HepG2 (cell line): ENCODE results near the gene SECTM1. TPM values are rescaled to one million over a fixed set of nuclear protein-coding genes. Genes with fewer than 3 reads are reported as not detected.

Experiments used
- FOXC1 ChIP-seq: sonication (generic); formaldehyde crosslinking; IDR thresholded peaks from 2 replicates; pipeline ENCODE4 v1.8.0; 2022; ENCODE audit warnings: mild to moderate bottlenecking, missing genetic modification reagents, borderline replicate concordance
- HOXA5 ChIP-seq: sonication (generic); formaldehyde crosslinking; IDR thresholded peaks from 2 replicates; pipeline ENCODE4 v1.4.0; 2020; ENCODE audit warnings: missing genetic modification reagents
- JUND ChIP-seq: sonication (generic); formaldehyde crosslinking; IDR thresholded peaks from 2 replicates; pipeline ENCODE4 v1.8.0; 2022; ENCODE audit warnings: mild to moderate bottlenecking, missing genetic modification reagents
- NR1H2 ChIP-seq: sonication (generic); formaldehyde crosslinking; IDR thresholded peaks from 2 replicates; pipeline ENCODE4 v1.8.1; 2022; ENCODE audit warnings: low read depth, missing genetic modification reagents, borderline replicate concordance
- RNF2 ChIP-seq: fragments of 450-650 bp; conservative IDR thresholded peaks from 2 replicates; pipeline ENCODE4 v1.6.1; 2016; ENCODE audit warnings: low read depth
- SRSF1 ChIP-seq: fragments of 200-400 bp; formaldehyde crosslinking; optimal IDR thresholded peaks from 2 replicates; pipeline ENCODE3; 2017; ENCODE audit warnings: mild to moderate bottlenecking, low read depth, low read length, moderate library complexity
- TBX3 ChIP-seq: fragments of 450-650 bp; IDR thresholded peaks from 2 replicates; pipeline ENCODE4 v1.6.1; 2017; ENCODE audit warnings: antibody characterized with exemption, mild to moderate bottlenecking, inconsistent platforms, borderline replicate concordance
- TMF1 ChIP-seq: sonication (generic); formaldehyde crosslinking; IDR thresholded peaks from 2 replicates; pipeline ENCODE4 v1.8.1; 2022; ENCODE audit warnings: low read depth, missing genetic modification reagents
- TOPORS ChIP-seq: sonication (generic); formaldehyde crosslinking; IDR thresholded peaks from 2 replicates; pipeline ENCODE4 v1.8.0; 2023; ENCODE audit warnings: mild to moderate bottlenecking, missing genetic modification reagents
- ZBTB42 ChIP-seq: sonication (generic); formaldehyde crosslinking; IDR thresholded peaks from 2 replicates; pipeline ENCODE4 v1.5.0; 2020; ENCODE audit warnings: mild to moderate bottlenecking, missing genetic modification reagents
- ZNF101 ChIP-seq: sonication (generic); formaldehyde crosslinking; IDR thresholded peaks from 2 replicates; pipeline ENCODE4 v1.4.0; 2020; ENCODE audit warnings: mild to moderate bottlenecking, low read depth, missing genetic modification reagents, borderline replicate concordance
- ZNF124 ChIP-seq: sonication (generic); formaldehyde crosslinking; IDR thresholded peaks from 2 replicates; pipeline ENCODE4 v1.4.0; 2020; ENCODE audit warnings: missing genetic modification reagents
- ZNF24 ChIP-seq: fragments of 450-650 bp; IDR thresholded peaks from 2 replicates; pipeline ENCODE4 v1.6.1; 2017; ENCODE audit warnings: antibody characterized with exemption, mild to moderate bottlenecking
- ZNF44 ChIP-seq: sonication (generic); formaldehyde crosslinking; IDR thresholded peaks from 2 replicates; pipeline ENCODE4 v1.5.1; 2020; ENCODE audit warnings: mild to moderate bottlenecking, missing genetic modification reagents
- ZNF562 ChIP-seq: sonication (generic); formaldehyde crosslinking; IDR thresholded peaks from 2 replicates; pipeline ENCODE4 v1.8.0; 2022; ENCODE audit warnings: missing genetic modification reagents, borderline replicate concordance
- ZNF746 ChIP-seq: sonication (generic); formaldehyde crosslinking; IDR thresholded peaks from 2 replicates; pipeline ENCODE4 v1.8.0; 2022; ENCODE audit warnings: mild to moderate bottlenecking, missing genetic modification reagents
- ZZZ3 ChIP-seq: sonication (generic); formaldehyde crosslinking; IDR thresholded peaks from 2 replicates; pipeline ENCODE4 v1.4.0; 2020; ENCODE audit warnings: missing genetic modification reagents, mild to moderate bottlenecking, borderline replicate concordance
- polyA plus RNA-seq, 8 experiments: library from polyadenylated mRNA; depleted of rRNA in 3 of 8; stranded (reverse) in 7 of 8; unstranded in 1 of 8; fragments of >200 nt; fragmentation: Illumina TruSeq in 4 of 8; extraction: Trizol in 4 of 8; gene quantifications; 2 replicates each; pipeline versions ENCODE4 v1.2.1 to v1.2.3, GENCODE V29; 2011 to 2016; ENCODE audit warnings: low read depth in 4 of 8, missing spikeins in 1 of 8, mixed read lengths in 1 of 8; ENCODE audit not compliant: insufficient read depth in 1 of 8
- total RNA-seq, 5 experiments: library from RNA; depleted of rRNA; stranded (reverse); fragments of >200 nt; fragmentation: Illumina TruSeq; extraction: Trizol; gene quantifications; 2 replicates each; pipeline ENCODE4 v1.2.3, GENCODE V29; 2016; ENCODE audit warnings: low read depth in 1 of 5
- TF ChIP-seq, protein P1 (sequence below): sonication (generic); formaldehyde crosslinking; IDR thresholded peaks from 2 replicates; pipeline ENCODE4 v1.4.0; 2020; ENCODE audit warnings: missing genetic modification reagents; ENCODE audit errors: not compliant biosample characterization
- TF ChIP-seq, protein P2 (sequence below): sonication (generic); formaldehyde crosslinking; IDR thresholded peaks from 2 replicates; pipeline ENCODE4 v1.9.0; 2021; ENCODE audit warnings: missing genetic modification reagents, borderline replicate concordance
- TF ChIP-seq, protein P3 (sequence below): IDR thresholded peaks from 2 replicates; pipeline ENCODE4 v1.6.1; 2016
- TF ChIP-seq, protein P4 (sequence below): sonication (generic); formaldehyde crosslinking; IDR thresholded peaks from 2 replicates; pipeline ENCODE4 v1.4.0; 2020; ENCODE audit warnings: missing genetic modification reagents
- TF ChIP-seq, protein P5 (sequence below): sonication (generic); formaldehyde crosslinking; IDR thresholded peaks from 2 replicates; pipeline ENCODE4 v1.5.1; 2020; ENCODE audit warnings: missing genetic modification reagents, mild to moderate bottlenecking, borderline replicate concordance

SECTM1 gene
- total and polyA plus RNA-seq, 2 of the 13 experiments (the other 11 are each of a cell fraction or from before 2014, with no cell fraction given): 3.5 to 5.3 TPM

DNA sequence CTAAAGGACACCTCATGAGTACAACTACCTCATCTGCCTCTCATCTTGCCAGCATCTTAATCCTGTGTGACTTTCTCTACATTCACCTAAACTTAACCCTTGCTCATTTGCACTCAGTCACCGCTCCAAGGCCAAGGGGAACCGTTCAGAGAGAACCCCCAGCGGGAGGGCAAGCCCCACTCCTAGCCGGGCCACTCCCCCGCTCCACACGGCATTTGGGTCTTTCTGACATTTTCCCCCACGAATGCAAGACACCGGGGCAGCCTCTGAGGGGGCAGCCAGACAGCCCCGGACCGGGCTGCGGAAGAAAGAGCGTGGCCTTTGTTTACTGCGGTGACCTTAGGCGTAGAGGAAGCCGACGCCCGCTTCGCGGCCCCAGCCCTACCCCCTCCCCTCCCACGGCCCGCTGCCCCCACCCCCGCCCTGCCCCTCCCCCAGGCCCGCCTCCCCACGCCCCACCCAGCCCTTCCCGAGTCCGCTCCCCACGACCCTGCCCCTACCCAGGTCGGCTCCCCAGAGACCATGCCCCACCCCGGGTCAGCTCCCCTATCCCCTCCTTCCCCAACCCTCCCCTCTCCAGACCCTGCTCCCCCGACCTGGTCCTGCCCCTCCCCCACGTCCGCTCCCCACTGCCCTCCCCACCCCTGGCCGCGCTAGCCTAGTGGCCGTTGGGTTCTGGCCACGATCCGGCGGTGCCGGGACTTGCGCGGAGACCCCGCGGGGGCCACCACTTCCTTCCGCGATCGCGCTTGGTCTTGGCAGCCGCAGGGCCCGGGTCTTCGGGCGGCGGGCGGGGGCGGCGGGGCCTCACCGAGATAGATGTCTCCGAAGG is 60.9 kb downstream of the SECTM1 start (continued):
- TF ChIP-seq, protein P1, sequence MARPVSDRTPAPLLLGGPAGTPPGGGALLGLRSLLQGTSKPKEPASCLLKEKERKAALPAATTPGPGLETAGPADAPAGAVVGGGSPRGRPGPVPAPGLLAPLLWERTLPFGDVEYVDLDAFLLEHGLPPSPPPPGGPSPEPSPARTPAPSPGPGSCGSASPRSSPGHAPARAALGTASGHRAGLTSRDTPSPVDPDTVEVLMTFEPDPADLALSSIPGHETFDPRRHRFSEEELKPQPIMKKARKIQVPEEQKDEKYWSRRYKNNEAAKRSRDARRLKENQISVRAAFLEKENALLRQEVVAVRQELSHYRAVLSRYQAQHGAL (CRISPR knock-in tag): no peak
- TF ChIP-seq ZBTB42 (CRISPR knock-in tag): peak; percentile 21; the same call in 1 of the 2 replicates
- TF ChIP-seq ZNF124 (CRISPR knock-in tag): no peak
- TF ChIP-seq ZNF746 (CRISPR knock-in tag): peak; percentile 76; the same call in 1 of the 2 replicates
- no peak for TF ChIP-seq RNF2
- TF ChIP-seq, protein P2, sequence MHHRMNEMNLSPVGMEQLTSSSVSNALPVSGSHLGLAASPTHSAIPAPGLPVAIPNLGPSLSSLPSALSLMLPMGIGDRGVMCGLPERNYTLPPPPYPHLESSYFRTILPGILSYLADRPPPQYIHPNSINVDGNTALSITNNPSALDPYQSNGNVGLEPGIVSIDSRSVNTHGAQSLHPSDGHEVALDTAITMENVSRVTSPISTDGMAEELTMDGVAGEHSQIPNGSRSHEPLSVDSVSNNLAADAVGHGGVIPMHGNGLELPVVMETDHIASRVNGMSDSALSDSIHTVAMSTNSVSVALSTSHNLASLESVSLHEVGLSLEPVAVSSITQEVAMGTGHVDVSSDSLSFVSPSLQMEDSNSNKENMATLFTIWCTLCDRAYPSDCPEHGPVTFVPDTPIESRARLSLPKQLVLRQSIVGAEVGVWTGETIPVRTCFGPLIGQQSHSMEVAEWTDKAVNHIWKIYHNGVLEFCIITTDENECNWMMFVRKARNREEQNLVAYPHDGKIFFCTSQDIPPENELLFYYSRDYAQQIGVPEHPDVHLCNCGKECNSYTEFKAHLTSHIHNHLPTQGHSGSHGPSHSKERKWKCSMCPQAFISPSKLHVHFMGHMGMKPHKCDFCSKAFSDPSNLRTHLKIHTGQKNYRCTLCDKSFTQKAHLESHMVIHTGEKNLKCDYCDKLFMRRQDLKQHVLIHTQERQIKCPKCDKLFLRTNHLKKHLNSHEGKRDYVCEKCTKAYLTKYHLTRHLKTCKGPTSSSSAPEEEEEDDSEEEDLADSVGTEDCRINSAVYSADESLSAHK (CRISPR knock-in tag): no peak
- TF ChIP-seq ZNF24: no peak
- TF ChIP-seq, protein P3, sequence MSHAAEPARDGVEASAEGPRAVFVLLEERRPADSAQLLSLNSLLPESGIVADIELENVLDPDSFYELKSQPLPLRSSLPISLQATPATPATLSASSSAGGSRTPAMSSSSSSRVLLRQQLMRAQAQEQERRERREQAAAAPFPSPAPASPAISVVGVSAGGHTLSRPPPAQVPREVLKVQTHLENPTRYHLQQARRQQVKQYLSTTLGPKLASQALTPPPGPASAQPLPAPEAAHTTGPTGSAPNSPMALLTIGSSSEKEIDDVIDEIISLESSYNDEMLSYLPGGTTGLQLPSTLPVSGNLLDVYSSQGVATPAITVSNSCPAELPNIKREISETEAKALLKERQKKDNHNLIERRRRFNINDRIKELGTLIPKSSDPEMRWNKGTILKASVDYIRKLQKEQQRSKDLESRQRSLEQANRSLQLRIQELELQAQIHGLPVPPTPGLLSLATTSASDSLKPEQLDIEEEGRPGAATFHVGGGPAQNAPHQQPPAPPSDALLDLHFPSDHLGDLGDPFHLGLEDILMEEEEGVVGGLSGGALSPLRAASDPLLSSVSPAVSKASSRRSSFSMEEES (CRISPR knock-in tag): peak; percentile 22; the same call in 1 of the 2 replicates
- TF ChIP-seq FOXC1: no peak
- TF ChIP-seq ZZZ3 (CRISPR knock-in tag): no peak
- TF ChIP-seq, protein P4, sequence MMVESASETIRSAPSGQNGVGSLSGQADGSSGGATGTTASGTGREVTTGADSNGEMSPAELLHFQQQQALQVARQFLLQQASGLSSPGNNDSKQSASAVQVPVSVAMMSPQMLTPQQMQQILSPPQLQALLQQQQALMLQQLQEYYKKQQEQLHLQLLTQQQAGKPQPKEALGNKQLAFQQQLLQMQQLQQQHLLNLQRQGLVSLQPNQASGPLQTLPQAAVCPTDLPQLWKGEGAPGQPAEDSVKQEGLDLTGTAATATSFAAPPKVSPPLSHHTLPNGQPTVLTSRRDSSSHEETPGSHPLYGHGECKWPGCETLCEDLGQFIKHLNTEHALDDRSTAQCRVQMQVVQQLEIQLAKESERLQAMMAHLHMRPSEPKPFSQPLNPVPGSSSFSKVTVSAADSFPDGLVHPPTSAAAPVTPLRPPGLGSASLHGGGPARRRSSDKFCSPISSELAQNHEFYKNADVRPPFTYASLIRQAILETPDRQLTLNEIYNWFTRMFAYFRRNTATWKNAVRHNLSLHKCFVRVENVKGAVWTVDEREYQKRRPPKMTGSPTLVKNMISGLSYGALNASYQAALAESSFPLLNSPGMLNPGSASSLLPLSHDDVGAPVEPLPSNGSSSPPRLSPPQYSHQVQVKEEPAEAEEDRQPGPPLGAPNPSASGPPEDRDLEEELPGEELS: peak; percentile 55
- TF ChIP-seq NR1H2: no peak
- no peak for TF ChIP-seq JUND (CRISPR knock-in tag)
- TF ChIP-seq TMF1: 0 out of 2 replicates have a peak, but pooled peaks have one; percentile 36
- TF ChIP-seq ZNF101: no peak
- no peak for TF ChIP-seq SRSF1
- TF ChIP-seq ZNF562 (CRISPR knock-in tag): no peak
- TF ChIP-seq TBX3: no peak
- TF ChIP-seq, protein P5, sequence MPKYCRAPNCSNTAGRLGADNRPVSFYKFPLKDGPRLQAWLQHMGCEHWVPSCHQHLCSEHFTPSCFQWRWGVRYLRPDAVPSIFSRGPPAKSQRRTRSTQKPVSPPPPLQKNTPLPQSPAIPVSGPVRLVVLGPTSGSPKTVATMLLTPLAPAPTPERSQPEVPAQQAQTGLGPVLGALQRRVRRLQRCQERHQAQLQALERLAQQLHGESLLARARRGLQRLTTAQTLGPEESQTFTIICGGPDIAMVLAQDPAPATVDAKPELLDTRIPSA (CRISPR knock-in tag): no peak
- no peak for TF ChIP-seq ZNF44 (CRISPR knock-in tag)
- TF ChIP-seq HOXA5 (CRISPR knock-in tag): 0 out of 2 replicates have a peak, but pooled peaks have one; percentile 60
- TF ChIP-seq TOPORS (CRISPR knock-in tag): peak; percentile 33; the same call in 1 of the 2 replicates
